Mononuclear cell (primary cell): ENCODE measurements around the gene TEKT2. TPM values are rescaled to one million over a fixed set of nuclear protein-coding genes. Genes with fewer than 3 reads are reported as not detected.

Experiments used
- H3K27me3 ChIP-seq: 2 replicates; pipeline ENCODE4 v1.6.0; 2011; ENCODE audit warnings: low read length, control low read depth; ENCODE audit not compliant: insufficient read depth
- H3K4me1 ChIP-seq: 2 replicates; pipeline ENCODE4 v1.5.1; 2011; ENCODE audit warnings: mild to moderate bottlenecking, low read length, control low read depth; ENCODE audit not compliant: insufficient read depth
- H3K4me3 ChIP-seq: 2 replicates; pipeline ENCODE4 v1.5.1; 2011; ENCODE audit warnings: mild to moderate bottlenecking, low read length, moderate library complexity
- H3K9me3 ChIP-seq: 2 replicates; pipeline ENCODE4 v1.5.1; 2011; ENCODE audit warnings: low read depth, mild to moderate bottlenecking, control low read depth, low read length
- total RNA-seq: library from RNA; depleted of rRNA; stranded (reverse); fragments of >200 nt; gene quantifications from one replicate; pipeline ENCODE4 v1.2.3, GENCODE V29; 2012

TEKT2 gene
- total RNA-seq, 1 donor: 0.10 TPM

GRCh38 chr1:36093226-36093625, 9.3 kb downstream of the TEKT2 start:
- peaks cover 43% of the 10 kb centered on the region for H3K4me1 ChIP-seq

GRCh38 chr1:36093929-36094328, 10.0 kb downstream of the TEKT2 start:
- Histone ChIP-seq H3K9me3 (no peaks in the 10 kb centered on the region), H3K4me1 (peaks cover 40% of the 10 kb centered on the region), H3K4me3 (no peak overlapping the region), H3K27me3 (no peaks in the 10 kb centered on the region)

More at GRCh38 chr1:36093226-36093625, 9.3 kb downstream of the TEKT2 start:
- Histone ChIP-seq H3K27me3 (no peaks in the 10 kb centered on the region), H3K9me3 (no peaks in the 10 kb centered on the region), H3K4me3 (no peak overlapping the region)

- H3K27me3 ChIP-seq: no peaks in the 10 kb centered on the region
- peaks cover 37% of the 10 kb centered on the region for H3K4me1 ChIP-seq
- no peak overlapping the region for H3K4me3 ChIP-seq
- H3K9me3 ChIP-seq: no peaks in the 10 kb centered on the region
Observed at GRCh38 chr1:36094621-36095061, 10.7 kb downstream of the TEKT2 start.

GRCh38 chr1:36095760-36096405, 12.0 kb downstream of the TEKT2 start:
- Histone ChIP-seq H3K4me3 (no peak overlapping the region), H3K9me3 (no peaks in the 10 kb centered on the region), H3K4me1 (peaks cover 29% of the 10 kb centered on the region), H3K27me3 (no peaks in the 10 kb centered on the region)

GRCh38 chr1:36096500-36097432, 12.9 kb downstream of the TEKT2 start:
- no peaks in the 10 kb centered on the region for H3K9me3 ChIP-seq
- no peaks in the 10 kb centered on the region for H3K27me3 ChIP-seq
- H3K4me3 ChIP-seq: no peak overlapping the region
- peaks cover 24% of the 10 kb centered on the region for H3K4me1 ChIP-seq

- Histone ChIP-seq H3K4me1 (peaks cover 24% of the 10 kb centered on the region), H3K27me3 (no peaks in the 10 kb centered on the region), H3K9me3 (no peaks in the 10 kb centered on the region), H3K4me3 (no peak overlapping the region)
Observed at GRCh38 chr1:36097693-36098585, 14.0 kb downstream of the TEKT2 start.

- H3K9me3 ChIP-seq: no peaks in the 10 kb centered on the region
- no peaks in the 10 kb centered on the region for H3K27me3 ChIP-seq
- H3K4me1 ChIP-seq: peaks cover 24% of the 10 kb centered on the region
- H3K4me3 ChIP-seq: no peak overlapping the region
Observed at GRCh38 chr1:36098650-36099365, 14.9 kb downstream of the TEKT2 start.

GRCh38 chr1:36099681-36100341, 15.9 kb downstream of the TEKT2 start:
- H3K4me1 ChIP-seq: peaks cover 21% of the 10 kb centered on the region
- H3K4me3 ChIP-seq: no peak overlapping the region
- H3K27me3 ChIP-seq: no peaks in the 10 kb centered on the region
- H3K9me3 ChIP-seq: no peaks in the 10 kb centered on the region

- no peaks in the 10 kb centered on the region for H3K27me3 ChIP-seq
- no peaks in the 10 kb centered on the region for H3K9me3 ChIP-seq
- peaks cover 15% of the 10 kb centered on the region for H3K4me1 ChIP-seq
- no peak overlapping the region for H3K4me3 ChIP-seq
Observed at GRCh38 chr1:36100376-36100775, 16.5 kb downstream of the TEKT2 start.

GRCh38 chr1:36101546-36101945, 17.7 kb downstream of the TEKT2 start:
- Histone ChIP-seq H3K27me3 (no peaks in the 10 kb centered on the region), H3K4me1 (peaks cover 4% of the 10 kb centered on the region), H3K4me3 (no peak overlapping the region), H3K9me3 (no peaks in the 10 kb centered on the region)

- Histone ChIP-seq H3K9me3 (no peaks in the 10 kb centered on the region), H3K27me3 (no peaks in the 10 kb centered on the region), H3K4me1 (peaks cover 14% of the 10 kb centered on the region), H3K4me3 (no peak overlapping the region)
Observed at GRCh38 chr1:36106269-36106668, 22.4 kb downstream of the TEKT2 start.

- Histone ChIP-seq H3K4me3 (no peak overlapping the region), H3K27me3 (no peaks in the 10 kb centered on the region), H3K4me1 (peaks cover 14% of the 10 kb centered on the region), H3K9me3 (no peaks in the 10 kb centered on the region)
Observed at GRCh38 chr1:36107394-36107793, 23.5 kb downstream of the TEKT2 start.

GRCh38 chr1:36108314-36108713, 24.4 kb downstream of the TEKT2 start:
- Histone ChIP-seq H3K4me3 (no peak overlapping the region), H3K9me3 (no peaks in the 10 kb centered on the region), H3K27me3 (no peaks in the 10 kb centered on the region), H3K4me1 (peaks cover 14% of the 10 kb centered on the region)
